Neural cell (in vitro differentiated cells): ENCODE data around the gene NPW. TPM values are rescaled to one million over a fixed set of nuclear protein-coding genes. Genes with fewer than 3 reads are reported as not detected.

Experiments used
- H2AFZ ChIP-seq: fragments of 200-600, 300-800 bp; sonication (generic), shearing (Covaris generic); 2 replicates; pipeline ENCODE4 v1.6.0; 2014; ENCODE audit warnings: low read depth, mild to moderate bottlenecking, antibody characterized with exemption, low read length, moderate library complexity
- H3F3A ChIP-seq: fragments of 200-600 bp; shearing (Covaris generic); 2 replicates; pipeline ENCODE4 v1.6.1; 2016; ENCODE audit warnings: mild to moderate bottlenecking, moderate library complexity, mixed read lengths, antibody characterized with exemption, low read length; ENCODE audit not compliant: insufficient read depth, poor library complexity, severe bottlenecking
- H3K27ac ChIP-seq: fragments of 200-600, 300-800 bp; sonication (generic), shearing (Covaris generic); 2 replicates; pipeline ENCODE4 v1.5.1; 2014; ENCODE audit warnings: mild to moderate bottlenecking, low read length, moderate library complexity
- H3K27me3 ChIP-seq: fragments of 300-800, 200-600 bp; sonication (generic), shearing (Covaris generic); 2 replicates; pipeline ENCODE4 v1.6.0; 2014; ENCODE audit warnings: mild to moderate bottlenecking, low read depth, low read length, moderate library complexity; ENCODE audit not compliant: insufficient read depth
- H3K36me3 ChIP-seq: fragments of 300-800, 200-600 bp; sonication (generic), shearing (Covaris generic); 2 replicates; pipeline ENCODE4 v1.5.1; 2014; ENCODE audit warnings: mild to moderate bottlenecking, antibody characterized with exemption, low read length, moderate library complexity; ENCODE audit not compliant: insufficient read depth
- H3K4me2 ChIP-seq: fragments of 300-800, 200-600 bp; sonication (generic), shearing (Covaris generic); 2 replicates; pipeline ENCODE4 v1.6.0; 2014; ENCODE audit warnings: mild to moderate bottlenecking, low read length
- H3K4me3 ChIP-seq: fragments of 300-800, 200-600 bp; sonication (generic), shearing (Covaris generic); 2 replicates; pipeline ENCODE4 v1.5.1; 2014; ENCODE audit warnings: mild to moderate bottlenecking, low read length, moderate library complexity
- H3K79me2 ChIP-seq: fragments of 200-600 bp; shearing (Covaris generic); replicated peaks from 2 replicates; pipeline ENCODE4 v1.6.0; 2014; ENCODE audit warnings: mild to moderate bottlenecking, low read length, moderate library complexity; ENCODE audit not compliant: insufficient read depth
- H3K9ac ChIP-seq: fragments of 300-800, 200-600 bp; sonication (generic), shearing (Covaris generic); 2 replicates; pipeline ENCODE4 v1.6.1; 2016; ENCODE audit warnings: mild to moderate bottlenecking, low read length, mixed read lengths
- H3K9me2 ChIP-seq: fragments of 200-600 bp; shearing (Covaris generic); 2 replicates; pipeline ENCODE4 v1.6.1; 2016; ENCODE audit warnings: mild to moderate bottlenecking, low read length, mixed read lengths; ENCODE audit not compliant: insufficient read depth
- H3K9me3 ChIP-seq: fragments of 200-600, 300-800 bp; sonication (generic), shearing (Covaris generic); 2 replicates; pipeline ENCODE4 v1.6.1; 2016; ENCODE audit warnings: mild to moderate bottlenecking, mixed run types, low read length, moderate library complexity, mixed read lengths
- H4K20me1 ChIP-seq: fragments of 200-600 bp; shearing (Covaris generic); 2 replicates; pipeline ENCODE4 v1.6.1; 2016; ENCODE audit warnings: mild to moderate bottlenecking, mixed run types; ENCODE audit not compliant: insufficient read depth
- CTCF ChIP-seq: fragments of 450-650 bp; IDR thresholded peaks from 2 replicates; pipeline ENCODE4 v1.5.1; 2014; ENCODE audit warnings: antibody characterized with exemption, mild to moderate bottlenecking, moderate library complexity; ENCODE audit not compliant: poor library complexity, severe bottlenecking
- EP300 ChIP-seq: fragments of 450-650 bp; conservative IDR thresholded peaks from 2 replicates; pipeline ENCODE4 v1.6.1; 2014; ENCODE audit warnings: antibody characterized with exemption, mild to moderate bottlenecking, moderate library complexity; ENCODE audit not compliant: poor library complexity, severe bottlenecking
- EZH2 ChIP-seq: fragments of 200-600, 300-800 bp; shearing (Covaris generic), sonication (generic); IDR thresholded peaks from 2 replicates; pipeline ENCODE4 v1.6.1; 2014; ENCODE audit warnings: antibody characterized with exemption, low read length, borderline replicate concordance, mild to moderate bottlenecking; ENCODE audit not compliant: insufficient read depth, poor library complexity, severe bottlenecking
- MXI1 ChIP-seq: fragments of 450-650 bp; conservative IDR thresholded peaks from 2 replicates; pipeline ENCODE4 v1.6.1; 2014; ENCODE audit warnings: antibody characterized with exemption, mild to moderate bottlenecking; ENCODE audit not compliant: poor library complexity, severe bottlenecking
- POLR2AphosphoS5 ChIP-seq: IDR thresholded peaks from 2 replicates; pipeline ENCODE4 v1.6.1; 2012
- RAD21 ChIP-seq: fragments of 450-650 bp; conservative IDR thresholded peaks from 2 replicates; pipeline ENCODE4 v1.6.1; 2014; ENCODE audit warnings: antibody characterized with exemption, mild to moderate bottlenecking, moderate library complexity
- SMC3 ChIP-seq: fragments of 450-650 bp; conservative IDR thresholded peaks from 2 replicates; pipeline ENCODE4 v1.6.1; 2014; ENCODE audit warnings: antibody characterized with exemption, mild to moderate bottlenecking, moderate library complexity; ENCODE audit not compliant: poor library complexity
- TAF1 ChIP-seq: IDR thresholded peaks from 2 replicates; pipeline ENCODE4 v1.6.1; 2012; ENCODE audit warnings: low read depth
- polyA plus RNA-seq: library from polyadenylated mRNA; depleted of rRNA; stranded (reverse); fragments of >200 nt; gene quantifications from 2 replicates; pipeline ENCODE4 v1.2.3, GENCODE V29; 2014
- TF ChIP-seq, protein P1 (sequence below): IDR thresholded peaks from 2 replicates; pipeline ENCODE4 v1.6.1; 2012; ENCODE audit warnings: borderline replicate concordance

The NPW gene
- polyA plus RNA-seq, 1 donor from 2014 or later = not detected

DNA sequence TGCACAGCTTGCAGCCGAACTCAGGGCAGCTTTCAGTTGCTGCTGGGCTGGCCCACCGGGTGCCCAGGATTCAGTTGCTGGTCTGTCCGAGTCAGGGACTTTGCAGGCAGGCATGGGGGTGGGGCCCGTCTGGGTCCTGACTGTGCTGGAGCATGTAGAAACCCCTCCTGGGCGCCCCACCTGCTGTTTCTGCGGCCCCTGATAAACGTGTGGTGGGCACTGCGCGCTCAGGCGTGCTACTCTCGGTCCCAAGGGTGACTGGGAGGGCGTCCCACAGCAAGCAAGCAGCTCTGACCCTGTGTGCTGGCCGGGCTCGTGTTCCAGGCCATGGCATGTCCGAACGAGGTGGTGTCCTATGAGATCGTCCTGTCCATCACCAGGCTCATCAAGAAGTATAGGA, 40.8 kb downstream of the NPW start:
- no peak overlapping the region for H3K4me2 ChIP-seq
- H3K79me2 ChIP-seq = no peaks in the 10 kb centered on the region
- H3K9me2 ChIP-seq = no peaks in the 10 kb centered on the region
- TF ChIP-seq CTCF (no peak), EP300 (no peak)
- no peak overlapping the region for H3K9ac ChIP-seq
- no peaks in the 10 kb centered on the region for H4K20me1 ChIP-seq
- no peaks in the 10 kb centered on the region for H3K27me3 ChIP-seq
- no peaks in the 10 kb centered on the region for H3K9me3 ChIP-seq
- no peak overlapping the region for H3K27ac ChIP-seq
- no peak overlapping the region for H2AFZ ChIP-seq
- no peak overlapping the region for H3K4me3 ChIP-seq
- no peaks in the 10 kb centered on the region for H3K36me3 ChIP-seq
- H3F3A ChIP-seq = no peaks in the 10 kb centered on the region

- H3K79me2 ChIP-seq = no peaks in the 10 kb centered on the region
- H3K4me3 ChIP-seq = no peak overlapping the region
- no peaks in the 10 kb centered on the region for H3K9me3 ChIP-seq
- no peak overlapping the region for H3K4me2 ChIP-seq
- H3F3A ChIP-seq = no peaks in the 10 kb centered on the region
- TF ChIP-seq EP300 (no peak), MXI1 (no peak), RAD21 (no peak), CTCF (no peak), POLR2AphosphoS5 (no peak), EZH2 (no peak), SMC3 (no peak), TAF1 (no peak)
- TF ChIP-seq, protein P1, sequence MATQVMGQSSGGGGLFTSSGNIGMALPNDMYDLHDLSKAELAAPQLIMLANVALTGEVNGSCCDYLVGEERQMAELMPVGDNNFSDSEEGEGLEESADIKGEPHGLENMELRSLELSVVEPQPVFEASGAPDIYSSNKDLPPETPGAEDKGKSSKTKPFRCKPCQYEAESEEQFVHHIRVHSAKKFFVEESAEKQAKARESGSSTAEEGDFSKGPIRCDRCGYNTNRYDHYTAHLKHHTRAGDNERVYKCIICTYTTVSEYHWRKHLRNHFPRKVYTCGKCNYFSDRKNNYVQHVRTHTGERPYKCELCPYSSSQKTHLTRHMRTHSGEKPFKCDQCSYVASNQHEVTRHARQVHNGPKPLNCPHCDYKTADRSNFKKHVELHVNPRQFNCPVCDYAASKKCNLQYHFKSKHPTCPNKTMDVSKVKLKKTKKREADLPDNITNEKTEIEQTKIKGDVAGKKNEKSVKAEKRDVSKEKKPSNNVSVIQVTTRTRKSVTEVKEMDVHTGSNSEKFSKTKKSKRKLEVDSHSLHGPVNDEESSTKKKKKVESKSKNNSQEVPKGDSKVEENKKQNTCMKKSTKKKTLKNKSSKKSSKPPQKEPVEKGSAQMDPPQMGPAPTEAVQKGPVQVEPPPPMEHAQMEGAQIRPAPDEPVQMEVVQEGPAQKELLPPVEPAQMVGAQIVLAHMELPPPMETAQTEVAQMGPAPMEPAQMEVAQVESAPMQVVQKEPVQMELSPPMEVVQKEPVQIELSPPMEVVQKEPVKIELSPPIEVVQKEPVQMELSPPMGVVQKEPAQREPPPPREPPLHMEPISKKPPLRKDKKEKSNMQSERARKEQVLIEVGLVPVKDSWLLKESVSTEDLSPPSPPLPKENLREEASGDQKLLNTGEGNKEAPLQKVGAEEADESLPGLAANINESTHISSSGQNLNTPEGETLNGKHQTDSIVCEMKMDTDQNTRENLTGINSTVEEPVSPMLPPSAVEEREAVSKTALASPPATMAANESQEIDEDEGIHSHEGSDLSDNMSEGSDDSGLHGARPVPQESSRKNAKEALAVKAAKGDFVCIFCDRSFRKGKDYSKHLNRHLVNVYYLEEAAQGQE = no peak
- no peak overlapping the region for H3K27ac ChIP-seq
- H3K36me3 ChIP-seq = no peaks in the 10 kb centered on the region
- H3K9me2 ChIP-seq = no peaks in the 10 kb centered on the region
- no peaks in the 10 kb centered on the region for H4K20me1 ChIP-seq
- H2AFZ ChIP-seq = no peak overlapping the region
- no peaks in the 10 kb centered on the region for H3K27me3 ChIP-seq
- H3K9ac ChIP-seq = no peak overlapping the region
Measured at GRCh38 chr16:2061023-2061422, 41.4 kb downstream of the NPW start.
